Breast epithelium (tissue), 4 donors: ENCODE results near the gene P2RY2. TPM values are rescaled to one million over a fixed set of nuclear protein-coding genes. Genes with fewer than 3 reads are reported as not detected.

Experiments used
- DNase-seq, 2 donors: peaks; one replicate each; pipeline ENCODE4 v3.0.0-alpha.2; 2019; ENCODE audit warnings: low spot score in 2 of 2
- H3K27ac ChIP-seq, 2 donors: fragments of 200-600 bp; sonication (generic) in 1 of 2; one replicate each; pipeline ENCODE4 v1.5.1; 2016 to 2019; ENCODE audit warnings: mild to moderate bottlenecking in 1 of 2
- H3K27me3 ChIP-seq, 2 donors: fragments of 200-600 bp; sonication (generic) in 1 of 2; one replicate each; pipeline versions ENCODE4 v1.5.1 to v1.6.0; 2017 to 2019; ENCODE audit warnings: control low read depth in 1 of 2, mild to moderate bottlenecking in 1 of 2
- H3K36me3 ChIP-seq: fragments of 200-600 bp; one replicate; pipeline ENCODE4 v1.5.1; 2019
- H3K4me1 ChIP-seq, 2 donors: fragments of 200-600 bp; sonication (generic); one replicate each; pipeline ENCODE4 v1.5.1; 2016 to 2019; ENCODE audit warnings: control low read depth in 1 of 2
- H3K4me3 ChIP-seq, 3 donors: fragments of 200-600 bp; sonication (generic); 1 replicate in 2 of 3; 2 replicates in 1 of 3; pipeline ENCODE4 v1.5.1; 2016 to 2019; ENCODE audit warnings: mild to moderate bottlenecking in 3 of 3, moderate library complexity in 2 of 3
- H3K9me3 ChIP-seq, 2 donors: fragments of 200-600 bp; sonication (generic) in 1 of 2; one replicate each; pipeline ENCODE4 v1.5.1; 2016 to 2019; ENCODE audit warnings: control low read depth in 1 of 2
- CTCF ChIP-seq, 3 donors: fragments of 450-650 bp; IDR thresholded peaks; one replicate each; pipeline ENCODE4 v1.5.1; 2016 to 2017; ENCODE audit warnings: antibody characterized with exemption in 3 of 3, mild to moderate bottlenecking in 3 of 3, moderate library complexity in 3 of 3
- POLR2A ChIP-seq: fragments of 450-650 bp; IDR thresholded peaks from one replicate; pipeline ENCODE4 v1.6.1; 2016; ENCODE audit warnings: antibody characterized with exemption, mild to moderate bottlenecking, moderate library complexity
- POLR2AphosphoS5 ChIP-seq, 3 donors: sonication (generic); formaldehyde crosslinking; IDR thresholded peaks; one replicate each; pipeline ENCODE4 v1.6.1; 2017; ENCODE audit warnings: antibody characterized with exemption in 3 of 3
- intact Hi-C: fragments of 100-400 bp; cut with DNase I; formaldehyde crosslinking; loops from one replicate; pipeline ENCODE4 v1.15.1; 2023; ENCODE audit warnings: low total_unique reads
- total RNA-seq, 3 donors: library from RNA; depleted of rRNA; stranded (reverse); fragments of >200 nt; gene quantifications; one replicate each; pipeline ENCODE4 v1.1.0, GENCODE V29; 2016

The P2RY2 gene
- total RNA-seq, 3 donors from 2014 or later: 0.32 to 7.6 (median 5.2) TPM

GRCh38 chr11:73275381-73275750 lies 57.3 kb downstream of the P2RY2 start:
- H3K9me3 ChIP-seq: no peaks in the 10 kb centered on the region
- TF ChIP-seq CTCF (IDR thresholded peaks at IDR 0.05) (no peak), POLR2AphosphoS5 (IDR thresholded peaks at IDR 0.05) (no peak), POLR2A (no peak)
- H3K27ac ChIP-seq: no peak overlapping the region
- no peaks in the 10 kb centered on the region for H3K27me3 ChIP-seq
- peak in 1 of 2 donors; percentile 52 for DNase-seq
- intact Hi-C loops: no loop called here
- no peak overlapping the region for H3K4me3 ChIP-seq
- H3K36me3 ChIP-seq: no peaks in the 10 kb centered on the region
- H3K4me1 ChIP-seq: no peaks in the 10 kb centered on the region

GRCh38 chr11:73277467-73277866 lies 59.4 kb downstream of the P2RY2 start:
- no peaks in the 10 kb centered on the region for H3K9me3 ChIP-seq
- TF ChIP-seq CTCF (IDR thresholded peaks at IDR 0.05): no peak
- no peak for TF ChIP-seq POLR2AphosphoS5 (IDR thresholded peaks at IDR 0.05)
- no peak for TF ChIP-seq POLR2A
- no peaks in the 10 kb centered on the region for H3K4me1 ChIP-seq
- intact Hi-C loops: no loop called here
- H3K27me3 ChIP-seq: no peaks in the 10 kb centered on the region
- no peak overlapping the region for H3K4me3 ChIP-seq
- no peak for DNase-seq
- no peak overlapping the region for H3K27ac ChIP-seq
- H3K36me3 ChIP-seq: no peaks in the 10 kb centered on the region

- H3K27ac ChIP-seq: no peak overlapping the region
- intact Hi-C loops: no loop called here
- no peaks in the 10 kb centered on the region for H3K9me3 ChIP-seq
- no peak overlapping the region for H3K4me3 ChIP-seq
- no peak for DNase-seq
- H3K36me3 ChIP-seq: no peaks in the 10 kb centered on the region
- no peak for TF ChIP-seq CTCF (IDR thresholded peaks at IDR 0.05)
- H3K27me3 ChIP-seq: no peaks in the 10 kb centered on the region
- H3K4me1 ChIP-seq: no peaks in the 10 kb centered on the region
Observed at GRCh38 chr11:73280626-73281025, 62.5 kb downstream of the P2RY2 start.

DNA sequence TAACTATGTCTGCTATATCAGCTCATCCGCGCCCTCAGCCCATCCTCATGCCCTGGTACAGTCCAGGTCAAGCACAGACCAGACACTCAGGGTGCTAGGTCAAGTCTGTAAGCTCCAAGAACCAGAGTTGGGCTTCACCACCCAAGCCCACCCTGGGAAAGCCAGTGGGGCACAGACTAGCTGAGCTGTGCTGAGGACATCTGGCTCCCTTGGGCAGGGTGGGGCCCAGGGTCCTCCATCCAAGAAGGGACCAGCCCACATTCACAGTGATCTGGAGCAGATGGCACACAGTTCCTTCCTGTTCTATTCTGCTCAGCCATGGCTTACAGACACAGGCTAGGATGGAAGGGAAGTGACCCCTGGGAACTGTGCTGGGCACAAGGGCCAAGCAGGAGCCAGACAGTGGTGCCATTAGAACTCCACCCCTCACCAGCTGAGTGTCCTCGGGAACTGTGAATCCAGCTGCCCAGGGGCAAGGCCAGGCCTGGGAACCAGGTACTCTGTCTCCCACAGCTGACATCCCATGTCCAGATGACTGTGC lies 63.2 kb downstream of the P2RY2 start:
- Histone ChIP-seq H3K36me3 (no peaks in the 10 kb centered on the region), H3K4me3 (no peak overlapping the region), H3K27me3 (no peaks in the 10 kb centered on the region), H3K9me3 (no peaks in the 10 kb centered on the region), H3K27ac (no peak overlapping the region), H3K4me1 (no peaks in the 10 kb centered on the region)
- intact Hi-C loops: no loop called here
- TF ChIP-seq CTCF (IDR thresholded peaks at IDR 0.05) (no peak), POLR2A (no peak), POLR2AphosphoS5 (IDR thresholded peaks at IDR 0.05) (no peak)
- no peak for DNase-seq

DNA sequence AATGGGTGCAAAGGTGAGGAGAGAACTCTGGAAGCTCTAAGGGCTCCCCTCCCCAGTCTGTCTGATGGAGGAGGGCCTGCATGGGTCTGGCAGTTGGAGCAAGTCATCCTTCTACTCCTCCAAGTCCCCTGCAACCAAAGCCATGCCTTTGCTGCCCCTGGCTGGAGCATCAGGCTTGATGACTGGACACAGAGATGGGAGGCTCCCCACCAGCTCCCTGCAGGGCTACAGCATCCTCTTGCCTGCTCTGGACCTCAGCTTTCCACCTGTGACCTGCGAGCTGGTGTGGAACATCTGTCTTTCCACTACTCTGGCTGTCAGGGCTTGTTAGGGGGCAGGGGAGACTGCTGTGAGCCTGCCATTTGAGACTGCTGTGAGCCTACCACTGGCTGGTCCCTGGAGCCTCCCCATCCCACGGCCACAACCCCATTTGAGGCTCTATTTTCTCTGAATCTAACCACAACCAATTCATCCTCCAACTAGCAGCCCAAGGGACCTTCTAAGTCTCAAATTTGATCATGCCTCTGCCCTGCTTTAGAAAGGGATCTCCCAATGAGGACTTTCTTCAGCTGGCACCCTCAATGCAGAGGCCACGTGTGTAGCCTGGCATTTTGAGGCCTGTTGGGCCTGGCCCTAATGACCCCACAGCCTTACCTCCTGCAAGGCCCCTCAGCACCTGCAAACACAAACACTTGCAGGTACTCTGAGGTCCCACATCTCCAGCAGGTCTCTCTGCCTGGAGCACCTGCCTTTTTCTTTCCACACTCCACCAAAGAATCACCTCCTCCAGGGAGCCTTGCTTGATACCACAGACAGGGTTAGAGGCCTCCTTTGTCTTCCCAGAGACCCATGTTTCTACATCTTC lies 63.9 kb downstream of the P2RY2 start:
- intact Hi-C loops: no loop called here

More for the DNA sequence above, 63.9 kb downstream of the P2RY2 start:
- no peak overlapping the region for H3K27ac ChIP-seq
- no peak for TF ChIP-seq CTCF (IDR thresholded peaks at IDR 0.05)
- no peak for TF ChIP-seq POLR2A
- TF ChIP-seq POLR2AphosphoS5 (IDR thresholded peaks at IDR 0.05): no peak
- H3K9me3 ChIP-seq: no peaks in the 10 kb centered on the region
- H3K4me3 ChIP-seq: no peak overlapping the region
- H3K36me3 ChIP-seq: no peaks in the 10 kb centered on the region
- no peak for DNase-seq
- H3K4me1 ChIP-seq: no peaks in the 10 kb centered on the region
- no peaks in the 10 kb centered on the region for H3K27me3 ChIP-seq
